Thymus (tissue), 11 donors: ENCODE results near the gene PRKCZ. TPM values are rescaled to one million over a fixed set of nuclear protein-coding genes. Genes with fewer than 3 reads are reported as not detected.

Source experiments
- DNase-seq, 9 donors: peaks; one replicate each; pipeline ENCODE4 v3.0.0-alpha.2; 2013; ENCODE audit warnings: low spot score in 9 of 9, low read depth in 6 of 9, missing footprints in 1 of 9
- H3K27ac ChIP-seq, 2 donors: one replicate each; pipeline ENCODE4 v1.5.1; 2013; ENCODE audit warnings: control low read depth in 1 of 2, low read depth in 1 of 2, low read length in 1 of 2, mild to moderate bottlenecking in 1 of 2, moderate library complexity in 1 of 2
- H3K27me3 ChIP-seq, 2 donors: one replicate each; pipeline ENCODE4 v1.5.1; 2013; ENCODE audit warnings: low read length in 1 of 2; ENCODE audit not compliant: control insufficient read depth in 2 of 2, insufficient read depth in 1 of 2
- H3K36me3 ChIP-seq, 2 donors: one replicate each; pipeline ENCODE4 v1.5.1; 2013; ENCODE audit warnings: low read length in 1 of 2, mild to moderate bottlenecking in 1 of 2, moderate library complexity in 1 of 2; ENCODE audit not compliant: control insufficient read depth in 2 of 2, insufficient read depth in 2 of 2
- H3K4me1 ChIP-seq, 2 donors: one replicate each; pipeline ENCODE4 v1.5.1; 2013; ENCODE audit warnings: low read length in 2 of 2; ENCODE audit not compliant: control insufficient read depth in 2 of 2, insufficient read depth in 2 of 2
- H3K4me3 ChIP-seq, 2 donors: one replicate each; pipeline ENCODE4 v1.5.1; 2013; ENCODE audit warnings: low read length in 2 of 2, control low read depth in 1 of 2, mild to moderate bottlenecking in 1 of 2
- H3K9me3 ChIP-seq, 2 donors: one replicate each; pipeline ENCODE4 v1.5.1; 2013; ENCODE audit warnings: low read length in 1 of 2, mild to moderate bottlenecking in 1 of 2; ENCODE audit not compliant: control insufficient read depth in 2 of 2, insufficient read depth in 1 of 2
- WGBS: extraction: QIAGEN DNeasy Blood & Tissue Kit; methylation state at CpG from one replicate; pipeline ENCODE4 v1.1.7; 2013; 5-methylcytosine and 5-hydroxymethylcytosine counted together
- polyA plus RNA-seq: library from polyadenylated mRNA; stranded (reverse); fragments of 200-250 nt; gene quantifications from one replicate; pipeline ENCODE4 v1.2.3, GENCODE V29; 2013
- total RNA-seq: library from RNA; stranded (reverse); fragments of 120-200 nt; gene quantifications from one replicate; pipeline ENCODE4 v1.2.4, GENCODE V29; 2013
- donor health status: healthy.

PRKCZ gene
- total and polyA plus RNA-seq, 2 donors: 7.6 to 30.6 TPM

DNA sequence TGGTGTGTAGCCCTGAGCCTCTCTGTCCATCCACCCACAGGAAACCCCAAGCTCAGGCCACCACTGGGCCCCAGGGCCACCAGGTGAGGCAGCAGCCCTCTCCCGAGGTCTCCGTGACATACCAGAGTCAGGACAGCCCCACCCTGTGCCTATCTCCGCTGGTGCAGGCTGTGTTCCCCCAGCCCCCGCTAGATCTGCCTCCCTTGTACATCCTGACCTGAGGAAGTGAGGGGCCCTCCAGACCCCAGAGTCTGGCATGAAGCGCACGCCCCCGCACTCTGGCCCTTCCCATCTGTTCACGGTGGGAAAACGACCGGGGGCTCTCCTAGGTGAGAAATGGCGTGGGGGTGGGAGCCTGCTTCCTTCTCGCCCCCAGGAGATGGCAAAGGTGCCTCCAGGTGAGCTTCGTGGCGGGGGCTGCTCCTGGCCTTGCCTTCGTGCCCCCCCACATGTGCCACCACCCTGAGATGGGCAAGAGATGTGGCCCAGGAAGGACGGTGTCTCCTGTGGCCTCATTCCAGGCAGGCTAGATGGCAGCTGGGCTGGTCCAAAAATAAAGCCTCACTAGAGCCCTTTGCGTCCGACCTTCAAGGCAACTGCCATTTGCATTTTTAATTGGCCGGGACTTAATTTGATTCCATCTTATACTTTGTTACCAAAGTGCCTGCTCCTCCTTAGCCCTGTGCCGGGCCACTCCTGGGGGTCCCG lies 28.0 kb upstream of the PRKCZ start:
- WGBS: 74% methylated on average over 21 of the region's 21 CpGs
- peaks cover 43 to 55% of the 10 kb centered on the region in 2 donors for H3K27me3 ChIP-seq

DNA sequence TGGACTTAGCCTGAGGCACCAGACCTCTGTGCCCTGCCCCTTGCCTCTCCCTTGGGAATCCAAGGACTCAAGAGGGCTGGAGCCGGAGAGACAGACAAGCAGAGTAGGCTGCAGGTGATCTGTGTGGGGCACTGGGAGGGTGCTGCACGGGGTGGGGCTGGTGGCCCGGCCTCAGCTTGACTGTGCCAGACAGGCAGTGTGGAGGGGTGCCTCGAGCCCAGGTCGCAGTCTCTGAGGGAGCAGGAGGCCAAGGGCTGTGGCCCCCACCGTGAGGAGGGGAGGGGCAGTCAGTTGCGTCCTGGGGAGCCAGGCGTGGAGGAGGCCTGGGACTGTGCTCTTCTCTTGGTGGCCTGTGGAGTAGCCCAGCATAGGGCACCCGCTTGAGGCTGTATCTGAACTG lies 27.0 kb upstream of the PRKCZ start:
- no peak overlapping the region for H3K4me3 ChIP-seq
- no peak overlapping the region for H3K27ac ChIP-seq
- peaks cover 34 to 46% of the 10 kb centered on the region in 2 donors for H3K27me3 ChIP-seq
- DNase-seq: no peak
- no peaks in the 10 kb centered on the region for H3K36me3 ChIP-seq
- H3K9me3 ChIP-seq: no peaks in the 10 kb centered on the region
- 97% methylated on average over 9 of the region's 9 CpGs for WGBS
- peaks cover 6 to 10% of the 10 kb centered on the region in 2 donors for H3K4me1 ChIP-seq

More for the DNA sequence above, 28.0 kb upstream of the PRKCZ start:
- no peak for DNase-seq
- Histone ChIP-seq H3K27ac (no peak overlapping the region), H3K4me3 (no peak overlapping the region), H3K9me3 (no peaks in the 10 kb centered on the region), H3K36me3 (no peaks in the 10 kb centered on the region), H3K4me1 (peaks cover 6 to 10% of the 10 kb centered on the region in 2 donors)

DNA sequence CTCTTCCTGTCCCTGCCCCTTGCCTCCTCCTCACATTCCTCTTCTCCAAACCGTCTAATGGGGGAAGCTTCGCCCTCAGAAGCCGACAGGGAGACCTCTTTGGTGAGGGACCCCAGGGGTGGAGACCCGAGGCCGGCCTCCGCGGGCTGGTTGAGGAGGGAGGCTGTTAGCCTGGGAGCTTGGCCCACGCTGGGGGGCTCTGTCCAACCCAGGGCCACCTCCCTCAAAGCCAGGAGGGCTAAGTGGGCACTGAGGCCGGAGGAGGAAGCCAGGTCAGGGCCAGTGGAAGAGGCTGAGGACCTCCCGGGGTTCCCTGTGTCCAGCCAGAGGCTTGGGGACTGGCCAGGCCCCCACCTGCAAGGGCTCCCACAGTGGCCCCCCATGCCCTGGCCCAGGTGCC lies 25.8 kb upstream of the PRKCZ start:
- Histone ChIP-seq H3K36me3 (no peaks in the 10 kb centered on the region), H3K4me3 (no peak overlapping the region), H3K4me1 (peaks cover 6 to 10% of the 10 kb centered on the region in 2 donors), H3K27ac (no peak overlapping the region), H3K9me3 (no peaks in the 10 kb centered on the region), H3K27me3 (peaks cover 24 to 37% of the 10 kb centered on the region in 2 donors)
- WGBS: 92% methylated on average over 10 of the region's 10 CpGs
- DNase-seq: no peak

DNA sequence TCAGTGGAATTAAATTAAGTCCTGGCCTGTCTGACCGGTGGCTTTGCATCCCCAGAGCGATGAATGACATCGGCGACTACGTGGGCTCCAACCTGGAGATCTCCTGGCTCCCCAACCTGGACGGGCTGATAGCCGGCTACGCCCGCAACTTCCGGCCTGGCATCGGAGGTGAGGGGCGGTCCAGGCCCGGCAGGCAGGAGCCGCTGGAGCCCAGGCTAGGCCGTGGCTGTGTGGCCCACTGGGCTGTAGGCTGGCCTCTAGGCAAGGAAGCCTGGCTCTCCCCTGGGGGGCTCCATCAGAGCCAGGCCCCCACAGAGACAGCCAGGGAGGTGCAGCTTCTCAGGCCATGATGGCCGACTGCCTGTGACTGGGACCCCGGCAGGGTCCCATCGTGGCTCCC lies 25.3 kb upstream of the PRKCZ start:
- peaks cover 19 to 32% of the 10 kb centered on the region in 2 donors for H3K27me3 ChIP-seq
- WGBS: 92% methylated on average over 18 of the region's 18 CpGs

DNA sequence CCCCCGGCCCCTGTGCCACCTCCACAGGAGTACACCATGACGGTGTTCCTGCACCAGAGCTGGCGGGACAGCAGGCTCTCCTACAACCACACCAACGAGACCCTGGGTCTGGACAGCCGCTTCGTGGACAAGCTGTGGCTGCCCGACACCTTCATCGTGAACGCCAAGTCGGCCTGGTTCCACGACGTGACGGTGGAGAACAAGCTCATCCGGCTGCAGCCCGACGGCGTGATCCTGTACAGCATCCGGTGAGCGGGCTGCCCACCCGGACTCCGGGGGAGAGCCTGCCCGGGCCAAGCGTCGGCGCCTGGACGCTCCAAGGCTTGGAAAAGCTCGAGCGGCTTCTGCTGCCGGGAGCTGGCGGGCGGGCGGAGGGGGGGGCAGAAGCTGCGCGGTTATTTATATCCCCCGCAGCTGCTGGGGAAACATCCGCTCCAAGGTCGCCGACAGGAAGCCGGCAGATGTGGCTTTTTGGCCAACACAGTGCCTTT lies 24.7 kb upstream of the PRKCZ start:
- Histone ChIP-seq H3K9me3 (no peaks in the 10 kb centered on the region), H3K27me3 (peaks cover 13 to 26% of the 10 kb centered on the region in 2 donors), H3K36me3 (no peaks in the 10 kb centered on the region), H3K4me3 (no peak overlapping the region), H3K27ac (no peak overlapping the region), H3K4me1 (peaks cover 0 to 10% of the 10 kb centered on the region in 2 donors)
- peak in 2 of 9 donors; percentile 19 to 56 for DNase-seq
- WGBS: 65% methylated on average over 39 of the region's 39 CpGs

More for the DNA sequence above, 25.3 kb upstream of the PRKCZ start:
- Histone ChIP-seq H3K4me3 (no peak overlapping the region), H3K4me1 (peaks cover 2 to 10% of the 10 kb centered on the region in 2 donors), H3K36me3 (no peaks in the 10 kb centered on the region), H3K27ac (no peak overlapping the region), H3K9me3 (no peaks in the 10 kb centered on the region)
- DNase-seq: no peak

GRCh38 chr1:2027961-2028583 lies 22.1 kb upstream of the PRKCZ start:
- Histone ChIP-seq H3K9me3 (no peaks in the 10 kb centered on the region), H3K27me3 (peaks cover 0 to 2% of the 10 kb centered on the region in 2 donors), H3K36me3 (no peaks in the 10 kb centered on the region), H3K27ac (no peak overlapping the region), H3K4me3 (no peak overlapping the region), H3K4me1 (peaks cover 0 to 10% of the 10 kb centered on the region in 2 donors)
- DNase-seq: no peak
- WGBS: 94% methylated on average over 46 of the region's 46 CpGs

DNA sequence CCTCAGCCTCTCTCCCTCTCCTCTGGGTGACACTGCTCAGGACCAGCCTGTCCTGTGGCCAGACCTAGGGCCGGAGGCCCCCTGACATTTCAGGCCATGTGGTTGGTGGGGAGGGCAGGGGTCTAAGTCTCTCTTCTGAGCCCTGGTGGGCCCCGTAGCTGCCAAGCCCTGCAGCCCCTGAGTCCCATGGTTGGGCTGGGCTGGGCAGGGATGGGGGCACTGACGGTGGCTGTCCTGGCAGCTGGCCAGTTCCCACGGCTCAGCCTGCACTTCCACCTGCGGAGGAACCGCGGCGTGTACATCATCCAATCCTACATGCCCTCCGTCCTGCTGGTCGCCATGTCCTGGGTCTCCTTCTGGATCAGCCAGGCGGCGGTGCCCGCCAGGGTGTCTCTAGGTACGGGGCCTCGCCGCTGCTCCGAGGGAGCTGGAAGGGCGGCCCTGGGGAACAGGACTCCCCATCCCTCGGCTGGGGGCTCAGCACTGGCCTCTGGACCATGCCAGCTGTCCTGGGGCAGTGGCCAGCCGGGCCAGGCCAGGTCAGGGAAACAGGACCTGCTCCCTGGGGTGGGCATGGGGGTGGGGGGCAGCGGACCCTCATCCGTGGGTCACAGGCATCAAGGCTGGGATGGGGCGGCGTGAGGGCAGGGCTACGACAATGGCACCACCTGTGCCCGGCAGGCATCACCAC lies 21.2 kb upstream of the PRKCZ start:
- peaks cover 0 to 10% of the 10 kb centered on the region in 2 donors for H3K4me1 ChIP-seq
- H3K36me3 ChIP-seq: no peaks in the 10 kb centered on the region
- no peak for DNase-seq
- no peaks in the 10 kb centered on the region for H3K27me3 ChIP-seq
- 91% methylated on average over 26 of the region's 26 CpGs for WGBS
- no peaks in the 10 kb centered on the region for H3K9me3 ChIP-seq
- H3K4me3 ChIP-seq: no peak overlapping the region
- H3K27ac ChIP-seq: no peak overlapping the region

GRCh38 chr1:2029561-2029960 lies 20.6 kb upstream of the PRKCZ start:
- WGBS: 95% methylated on average over 15 of the region's 15 CpGs
- Histone ChIP-seq H3K27ac (no peak overlapping the region), H3K9me3 (no peaks in the 10 kb centered on the region), H3K36me3 (no peaks in the 10 kb centered on the region), H3K27me3 (no peaks in the 10 kb centered on the region), H3K4me1 (peaks cover 0 to 10% of the 10 kb centered on the region in 2 donors), H3K4me3 (no peak overlapping the region)
- no peak for DNase-seq
